C4-2B (cell line): ENCODE measurements around the gene PISD.

Experiments used
- CTCF ChIP-seq: fragments of 450-650 bp; conservative IDR thresholded peaks from 2 replicates; pipeline ENCODE4 v1.5.1; 2017; ENCODE audit warnings: mild to moderate bottlenecking
- ZFX ChIP-seq: fragments of 450-650 bp; IDR thresholded peaks from 2 replicates; pipeline ENCODE4 v1.6.1; 2017

GRCh38 chr22:31614781-31615490 lies 47.1 kb downstream of the PISD start:
- TF ChIP-seq CTCF (no peak), ZFX (no peak)
